ENCODE results near the gene DMXL2. TPM values are rescaled to one million over a fixed set of nuclear protein-coding genes. Genes with fewer than 3 reads are reported as not detected.
"Not testable (repeated sequence)": the region's sequence is repeated elsewhere in the genome, so short reads cannot be mapped to it uniquely, and the experiment has no call there.

Gene DMXL2
- polyA plus RNA-seq, 3 donors, result 52.9 to 91.9 (median 62.2) TPM

DNA sequence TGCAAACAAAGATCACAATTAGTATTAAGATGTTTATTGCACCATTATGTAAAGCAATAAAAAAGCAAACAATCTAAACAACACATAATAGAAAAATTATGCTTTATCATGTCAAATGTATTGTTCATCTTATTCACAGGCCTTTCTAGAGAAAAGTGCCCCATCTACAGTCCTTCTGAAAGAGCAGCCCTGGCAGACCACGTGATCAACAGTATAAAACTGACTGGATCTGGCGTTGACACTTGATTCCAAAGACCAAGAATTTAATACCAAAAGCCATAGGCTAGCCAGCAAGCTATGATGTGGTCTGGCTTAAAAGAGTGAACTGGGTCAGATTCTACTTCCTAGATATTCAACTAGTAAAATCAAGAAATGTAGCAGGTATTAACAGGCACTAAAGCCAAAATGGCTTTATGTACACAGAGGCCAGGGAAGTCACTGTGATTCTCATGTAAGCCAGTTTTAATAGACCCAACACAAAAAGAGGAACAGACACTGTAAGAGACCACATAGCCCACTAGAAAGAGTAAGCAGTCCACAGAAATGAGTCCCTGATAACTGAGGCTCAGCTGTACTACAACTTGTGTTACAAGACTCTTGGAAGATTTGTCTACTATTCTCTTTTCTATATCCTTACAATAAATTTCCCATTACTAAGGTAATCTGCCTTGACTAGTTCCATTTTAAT is 32.5 kb downstream of the DMXL2 start:
- no peak for DNase-seq (ENCODE audit: extremely low read depth in 1 of 11, low read depth in 9 of 11, low spot score in 4 of 11)

DNA sequence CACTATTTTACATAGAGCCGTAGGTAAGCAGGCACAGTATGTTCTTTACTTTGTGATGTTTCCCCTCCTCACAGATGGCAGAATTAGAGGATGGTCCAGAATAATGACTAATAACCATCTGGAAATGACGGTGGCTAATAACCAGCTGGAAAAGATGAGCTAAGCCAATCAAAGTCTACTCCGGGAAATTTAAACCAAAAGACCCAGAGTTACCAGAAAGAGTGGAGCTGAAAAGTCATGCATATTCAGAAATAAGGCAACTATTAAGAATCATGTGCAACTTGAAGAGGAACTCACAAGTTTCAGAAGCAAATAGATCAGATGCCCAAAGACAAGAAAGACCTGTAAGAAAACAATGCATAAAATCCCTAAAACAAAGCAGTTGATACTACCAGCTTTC is 33.6 kb downstream of the DMXL2 start:
- no peak for DNase-seq (ENCODE audit: extremely low read depth in 1 of 11, low read depth in 9 of 11, low spot score in 4 of 11)

DNA sequence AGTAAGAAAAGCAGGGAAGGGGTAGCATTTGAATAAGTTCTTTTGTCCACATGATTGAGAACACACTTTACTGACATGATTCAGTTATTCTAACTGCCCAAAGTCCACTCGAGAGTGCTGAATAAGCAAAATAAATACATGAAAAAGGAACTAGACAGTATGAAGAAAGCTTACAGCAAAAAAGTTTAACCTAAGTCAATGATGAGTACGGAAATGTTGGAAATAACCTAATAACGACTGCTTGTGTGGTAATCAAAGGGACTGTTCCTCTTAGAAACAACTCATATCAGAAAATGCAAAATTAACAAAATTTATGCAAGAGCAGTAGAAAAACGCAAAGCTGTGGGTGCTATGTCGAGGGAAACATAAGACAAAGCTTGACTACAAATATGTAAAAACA is 36.6 kb downstream of the DMXL2 start:
- no peak for DNase-seq (ENCODE audit: extremely low read depth in 1 of 11, low read depth in 9 of 11, low spot score in 4 of 11)

DNA sequence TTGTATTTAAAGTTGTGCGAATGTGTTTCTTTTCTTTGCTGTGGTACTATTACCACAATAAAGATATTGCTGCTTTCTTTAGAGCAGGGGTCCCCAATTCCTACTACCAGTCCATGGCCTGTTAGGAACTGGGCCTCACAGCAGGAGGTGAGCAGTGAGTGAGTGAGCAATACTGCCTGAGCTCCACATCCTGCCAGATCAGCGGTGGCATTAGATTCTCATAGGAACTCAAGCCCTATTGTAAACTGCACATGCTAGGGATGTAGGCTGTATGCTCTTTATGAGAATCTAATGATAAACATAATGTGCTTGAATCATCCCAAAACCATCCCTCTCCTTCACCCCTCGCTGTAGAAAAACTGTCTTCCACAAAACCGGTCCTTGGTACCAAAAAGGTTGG is 41.6 kb downstream of the DMXL2 start:
- DNase-seq (ENCODE audit: extremely low read depth in 1 of 11, low read depth in 9 of 11, low spot score in 4 of 11), result no peak

DNA sequence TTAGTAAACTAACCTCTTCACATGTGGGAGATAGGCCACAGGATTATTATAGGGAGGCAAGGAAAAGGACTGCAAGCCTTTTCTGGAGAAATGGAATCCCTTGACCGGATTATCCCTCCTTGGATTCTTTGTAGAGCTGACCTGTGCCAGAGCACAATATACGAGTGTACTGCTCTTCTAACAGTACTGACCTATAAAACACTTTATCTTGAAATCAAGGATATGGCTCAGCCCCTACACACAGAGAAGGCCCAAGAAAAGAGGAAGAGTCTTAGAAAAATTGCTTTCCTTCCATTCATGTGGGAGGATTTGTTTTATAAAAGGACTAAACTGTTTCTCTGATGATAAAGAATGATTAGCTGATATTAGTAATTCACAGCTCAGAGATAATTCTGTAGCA is 42.2 kb downstream of the DMXL2 start:
- DNase-seq (ENCODE audit: extremely low read depth in 1 of 11, low read depth in 9 of 11, low spot score in 4 of 11), result no peak

DNA sequence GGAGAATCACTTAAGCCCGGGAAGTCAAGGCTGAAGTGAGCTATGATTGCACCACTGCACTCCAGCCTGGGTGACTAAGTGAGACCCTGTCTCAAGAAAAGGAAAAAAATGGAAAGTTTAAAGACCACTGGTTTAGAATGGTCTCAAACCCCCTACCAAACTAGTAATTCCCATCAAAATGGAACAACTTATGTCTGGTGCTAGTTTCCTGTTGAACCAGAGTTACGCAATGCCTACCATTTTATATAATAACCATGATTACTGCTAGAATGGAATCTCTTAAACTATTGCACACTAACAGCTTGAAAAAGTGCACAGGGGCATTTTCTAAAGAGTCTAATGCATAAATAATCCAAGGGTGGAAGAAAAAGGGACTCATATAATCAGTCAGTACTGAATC is 43.6 kb downstream of the DMXL2 start:
- DNase-seq (ENCODE audit: extremely low read depth in 1 of 11, low read depth in 9 of 11, low spot score in 4 of 11), result no peak

DNA sequence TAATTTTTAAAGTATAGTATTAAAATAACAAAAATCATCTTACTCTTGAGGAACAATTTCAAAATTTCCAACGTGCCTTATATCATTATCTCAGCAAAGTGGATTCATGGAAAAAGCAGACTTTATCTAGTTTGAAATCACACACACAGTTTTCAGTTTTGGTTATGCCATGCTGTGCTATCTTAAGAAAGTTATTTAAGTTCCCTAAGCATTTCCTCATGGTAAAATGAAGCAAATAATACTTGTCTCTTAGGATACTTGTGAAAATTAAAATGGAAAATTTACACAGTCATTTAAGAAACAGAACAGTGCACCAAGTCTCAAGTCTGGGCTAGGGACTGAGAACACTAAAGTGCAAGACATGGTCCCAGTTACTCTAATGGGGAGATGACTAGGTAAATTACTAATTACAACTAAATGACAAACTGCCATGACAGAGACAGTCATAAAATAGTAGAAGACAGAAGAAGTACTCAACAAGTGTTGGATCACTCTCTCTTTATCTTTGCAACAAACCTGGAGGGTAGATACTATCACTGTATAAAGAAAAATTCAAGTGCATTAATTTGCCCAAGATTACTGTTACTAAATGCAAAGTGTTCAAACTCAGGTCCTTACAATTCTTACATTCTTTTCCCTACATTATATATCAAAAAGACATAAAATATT is 44.8 kb downstream of the DMXL2 start:
- no peak for DNase-seq (ENCODE audit: extremely low read depth in 1 of 11, low read depth in 9 of 11, low spot score in 4 of 11)

DNA sequence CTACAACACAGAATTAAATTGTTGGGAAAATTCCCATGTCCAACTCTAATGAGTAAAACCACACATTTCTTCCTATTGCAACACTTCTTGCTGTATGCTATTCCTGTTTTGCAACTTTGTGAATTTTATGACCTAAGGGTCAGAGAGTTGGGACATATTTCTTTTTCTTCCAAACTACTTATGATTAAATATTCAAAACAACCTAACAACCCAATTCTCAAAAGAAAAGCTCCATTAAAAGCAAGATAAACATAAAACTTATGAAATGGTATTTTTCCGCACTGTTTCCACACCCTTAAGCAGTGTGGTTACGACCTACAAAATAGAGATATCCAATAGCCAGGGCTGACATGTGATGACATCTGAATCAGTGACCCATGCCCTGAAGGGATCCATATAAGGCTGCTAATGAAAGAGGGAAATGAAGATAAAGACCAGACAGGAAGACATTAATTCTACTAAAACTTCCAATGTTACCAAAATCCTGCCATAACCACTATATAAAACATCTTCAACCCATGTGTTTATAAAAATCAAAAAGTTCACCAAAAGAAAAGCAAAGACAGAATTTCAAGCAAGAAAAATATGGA is 45.6 kb downstream of the DMXL2 start:
- no peak for DNase-seq (ENCODE audit: extremely low read depth in 1 of 11, low read depth in 9 of 11, low spot score in 4 of 11)

DNA sequence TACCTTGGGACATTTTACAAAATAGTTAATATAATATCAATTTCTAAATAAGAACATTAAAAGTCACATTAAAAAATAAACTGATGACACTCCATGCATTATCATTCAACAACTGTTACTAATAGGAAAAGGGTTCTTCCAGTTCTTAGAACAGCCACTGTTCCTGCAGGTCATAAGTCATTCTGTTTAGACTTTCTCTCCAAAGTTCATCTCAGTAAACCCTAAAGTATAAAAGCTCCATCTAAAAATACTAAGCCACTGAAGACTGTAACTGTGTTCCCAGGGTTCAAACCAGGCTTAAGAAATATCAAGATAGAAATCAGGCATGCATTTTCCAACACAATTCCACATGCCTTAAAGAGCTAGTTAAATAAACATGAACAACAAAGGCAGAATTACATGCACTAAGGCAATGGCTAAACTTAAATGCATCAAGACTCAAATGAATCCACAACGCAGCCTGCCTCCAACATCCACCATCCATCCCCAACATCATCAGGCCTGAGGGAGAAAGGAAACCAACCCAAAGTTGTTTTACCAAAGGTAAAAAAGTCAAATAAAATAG is 46.2 kb downstream of the DMXL2 start:
- no peak for DNase-seq (ENCODE audit: extremely low read depth in 1 of 11, low read depth in 9 of 11, low spot score in 4 of 11)

DNA sequence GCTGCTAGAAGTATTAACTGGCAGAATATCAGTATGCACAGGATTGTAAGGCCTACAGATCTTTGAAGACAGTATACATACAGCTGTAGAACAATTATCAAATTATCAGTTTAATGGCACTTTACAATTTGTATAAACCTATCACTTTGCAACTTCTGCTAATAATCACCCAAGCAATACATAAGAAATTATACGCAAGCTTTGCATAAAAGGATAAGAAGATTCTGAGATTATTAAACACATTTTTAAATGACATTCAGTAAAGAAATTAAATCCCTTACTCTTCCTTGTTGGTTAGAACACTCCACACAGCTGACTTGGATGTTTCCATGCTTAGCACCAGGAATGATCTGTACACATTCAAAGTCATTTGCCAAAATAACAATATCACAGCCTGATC is 46.8 kb downstream of the DMXL2 start:
- DNase-seq (ENCODE audit: extremely low read depth in 1 of 11, low read depth in 9 of 11, low spot score in 4 of 11), result no peak

DNA sequence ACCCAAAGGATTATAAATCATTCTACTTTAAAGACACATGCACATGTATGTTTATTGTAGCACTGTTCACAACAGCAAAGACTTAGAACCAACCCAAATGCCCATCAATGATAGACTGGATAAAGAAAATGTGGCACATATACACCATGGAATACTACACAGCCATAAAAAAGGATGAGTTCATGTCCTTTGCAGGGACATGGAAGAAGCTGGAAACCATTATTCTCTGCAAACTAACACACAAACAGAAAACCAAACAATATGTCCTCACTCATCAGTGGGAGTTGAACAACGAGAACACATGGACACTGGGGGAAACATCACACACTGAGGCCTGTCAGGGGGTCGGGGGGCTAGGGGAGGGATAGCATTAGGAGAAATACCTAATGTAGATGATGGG is 49.2 kb downstream of the DMXL2 start:
- not testable (repeated sequence) for DNase-seq (ENCODE audit: extremely low read depth in 1 of 11, low read depth in 9 of 11, low spot score in 4 of 11)

DNA sequence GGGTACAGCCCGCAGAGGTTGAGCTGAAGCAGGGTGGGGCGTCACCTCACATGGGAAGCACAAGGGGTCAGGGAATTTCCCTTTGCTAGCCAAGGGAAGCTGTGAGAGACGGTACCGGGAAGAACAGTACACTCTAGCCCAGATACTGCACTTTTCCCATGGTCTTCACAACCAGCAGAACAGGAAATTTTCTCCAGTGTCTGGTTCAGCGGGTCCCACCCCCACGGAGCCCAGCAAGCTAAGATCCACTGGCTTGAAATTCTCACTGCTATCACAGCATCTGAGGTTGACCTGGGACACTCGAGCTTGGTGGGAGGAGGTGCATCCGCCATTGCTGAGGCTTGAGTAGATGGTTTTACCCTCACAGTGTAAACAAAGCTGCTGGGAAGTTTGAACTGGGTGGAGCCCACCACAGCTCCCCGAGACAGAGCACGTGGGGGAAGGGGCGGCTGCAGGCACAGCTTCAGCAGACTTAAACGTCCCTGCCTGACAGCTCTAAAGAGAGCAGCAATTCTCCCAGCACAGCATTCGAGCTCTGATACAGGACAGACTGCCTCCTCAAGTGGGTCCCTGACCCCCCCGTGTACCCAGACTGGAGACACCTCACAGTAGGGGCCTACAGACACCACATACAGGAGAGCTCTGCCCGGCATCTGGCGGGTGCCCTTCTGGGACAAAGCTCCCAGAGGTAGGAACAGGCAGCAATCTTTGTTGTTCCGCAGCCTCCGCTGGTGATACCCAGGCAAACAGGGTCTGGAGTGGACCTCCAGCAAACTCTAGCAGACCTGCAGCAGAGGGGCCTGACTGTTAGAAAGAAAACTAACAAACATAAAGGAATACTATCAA is 53.4 kb downstream of the DMXL2 start:
- not testable (repeated sequence) for DNase-seq (ENCODE audit: extremely low read depth in 1 of 11, low read depth in 9 of 11, low spot score in 4 of 11)

DNA sequence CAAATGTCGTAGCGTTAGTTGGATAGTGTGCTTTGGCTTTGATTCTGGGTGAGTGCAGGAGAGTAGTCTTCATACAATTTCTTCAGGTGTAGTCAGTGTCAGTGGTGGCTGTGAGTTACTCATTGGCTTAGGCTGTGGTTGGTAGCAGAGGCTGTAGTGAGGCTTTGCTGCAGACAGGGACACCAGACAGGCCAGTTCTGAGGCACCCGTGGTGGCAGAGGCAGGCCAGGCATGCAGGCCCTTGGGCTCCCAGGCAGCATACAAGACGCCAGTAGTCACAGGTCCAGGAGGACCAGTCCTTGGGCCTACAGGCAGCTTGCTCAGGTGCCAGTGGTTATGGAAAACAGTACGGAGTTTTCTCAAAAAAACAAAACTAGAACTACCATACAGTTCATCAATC is 61.3 kb downstream of the DMXL2 start:
- DNase-seq (ENCODE audit: extremely low read depth in 1 of 11, low read depth in 9 of 11, low spot score in 4 of 11), result no peak

DNA sequence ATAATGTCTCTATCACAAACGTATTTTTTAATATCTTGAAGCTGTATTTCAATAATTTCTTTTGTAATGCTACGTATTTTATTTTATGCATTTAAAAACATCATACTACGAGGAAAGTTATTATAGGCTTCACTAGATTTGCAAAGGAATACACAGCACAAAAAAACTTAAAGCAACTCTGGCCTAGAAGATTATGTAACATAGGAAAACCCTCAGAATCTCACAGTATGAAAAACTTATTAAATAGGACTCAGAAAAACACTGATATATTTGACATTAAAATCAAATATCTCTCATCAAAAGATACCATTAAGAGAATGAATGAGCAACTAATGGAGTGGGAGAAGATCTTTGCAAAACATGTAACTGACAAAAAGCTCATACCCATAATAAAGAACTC is 63.7 kb downstream of the DMXL2 start:
- DNase-seq (ENCODE audit: extremely low read depth in 1 of 11, low read depth in 9 of 11, low spot score in 4 of 11), result no peak

DNA sequence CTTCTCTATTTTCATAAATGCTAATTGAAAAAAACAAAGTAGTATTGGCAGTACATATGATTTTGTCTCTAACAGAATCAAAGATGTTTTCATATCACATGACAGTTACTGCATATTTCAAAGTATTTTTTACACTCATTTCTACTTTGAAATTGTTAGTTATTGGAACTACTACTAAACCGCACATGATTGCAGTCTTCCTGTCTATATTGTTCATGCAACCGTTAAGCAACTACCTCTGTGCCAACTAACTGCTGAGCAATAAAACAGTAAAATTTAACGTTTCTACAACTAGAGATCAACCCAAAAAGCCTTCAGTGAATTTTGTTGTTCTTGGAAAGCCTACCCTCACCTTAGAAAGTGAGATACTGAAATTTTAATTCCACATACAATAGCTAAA is 64.2 kb downstream of the DMXL2 start:
- no peak for DNase-seq (ENCODE audit: extremely low read depth in 1 of 11, low read depth in 9 of 11, low spot score in 4 of 11)

DNA sequence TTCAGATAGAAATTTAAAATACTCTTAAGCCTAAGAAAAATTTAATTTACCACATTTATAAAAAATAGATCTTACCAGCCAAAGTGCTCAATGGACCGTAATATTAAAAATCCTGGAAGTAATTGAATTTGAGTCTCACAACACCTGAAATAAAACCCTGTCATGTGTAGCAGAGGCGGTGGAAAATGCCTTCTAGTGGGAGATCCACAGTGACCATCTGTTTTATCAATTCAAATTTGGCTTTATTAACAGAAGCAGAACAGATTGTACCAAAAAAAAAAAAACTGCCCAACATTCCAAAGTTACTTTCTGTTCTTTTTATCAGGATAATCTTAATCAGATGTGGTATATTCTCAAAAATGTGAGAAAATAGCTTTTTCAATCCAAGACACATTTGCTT is 71.7 kb downstream of the DMXL2 start:
- no peak for DNase-seq (ENCODE audit: extremely low read depth in 1 of 11, low read depth in 9 of 11, low spot score in 4 of 11)

DNA sequence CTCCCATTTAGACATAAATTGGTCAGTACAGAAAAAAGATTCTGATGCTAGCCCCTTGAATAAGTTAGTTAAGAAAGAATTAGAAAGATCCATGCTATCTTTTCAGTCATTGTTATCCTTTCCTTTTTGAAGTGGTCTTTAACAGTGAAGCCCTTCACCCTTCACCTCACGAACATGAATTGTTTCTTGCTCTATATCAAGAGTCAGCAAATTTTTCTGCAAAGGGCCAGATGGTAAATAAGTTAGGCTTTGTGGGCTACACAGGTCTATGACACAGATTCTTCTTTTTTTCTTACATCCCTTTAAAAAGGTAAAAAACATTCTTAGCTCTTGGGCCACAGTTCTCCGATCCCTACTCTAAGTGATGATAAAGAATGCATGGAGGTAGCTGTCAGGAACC is 74.9 kb downstream of the DMXL2 start:
- no peak for DNase-seq (ENCODE audit: extremely low read depth in 1 of 11, low read depth in 9 of 11, low spot score in 4 of 11)

DNA sequence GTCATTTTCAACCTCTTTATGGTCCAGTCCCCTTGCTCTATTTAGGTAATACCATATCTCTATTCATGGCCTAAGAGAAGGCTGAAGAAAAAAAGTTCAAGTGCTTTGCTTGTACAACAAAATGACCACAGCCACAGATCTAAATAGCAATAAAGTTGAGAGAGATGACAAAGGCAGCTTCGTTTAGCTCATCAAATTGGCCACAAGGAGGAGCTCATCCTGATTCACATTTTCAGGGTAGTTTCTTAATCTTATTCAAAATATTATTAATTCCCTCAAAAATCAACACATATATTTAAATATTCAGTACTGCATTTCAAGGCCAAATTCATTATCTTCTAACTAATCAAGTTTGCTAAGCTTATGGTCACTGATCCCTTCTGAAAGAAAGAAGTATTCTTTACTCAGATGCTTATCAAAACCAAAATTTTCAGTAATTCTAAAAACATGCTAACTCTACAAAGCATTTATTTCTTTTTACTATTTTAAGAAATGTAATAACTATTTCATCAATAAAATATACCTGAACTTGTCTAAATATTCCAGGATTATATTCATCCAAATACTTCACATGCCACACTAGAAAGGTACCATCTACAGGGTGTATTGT is 85.5 kb downstream of the DMXL2 start:
- peak in 1 of 11 donors; percentile 0 for DNase-seq (ENCODE audit: extremely low read depth in 1 of 11, low read depth in 9 of 11, low spot score in 4 of 11)
